AG04449 (cell line): ENCODE data around the gene LRRC43.
"Not testable (repeated sequence)": the region's sequence is repeated elsewhere in the genome, so short reads cannot be mapped to it uniquely, and the experiment has no call there.

ENCODE experiments used
- CTCF ChIA-PET: fragments of 350-600 bp; formaldehyde crosslinking; extraction: SDS; loops from one replicate; lab custom pipeline; 2021; ENCODE audit warnings: antibody characterized with exemption; lab: Yijun Ruan, JAX
- POLR2A ChIA-PET: fragments of 400-600, 350-600 bp; formaldehyde crosslinking; extraction: SDS; loops from one replicate; lab custom pipeline; 2020; ENCODE audit warnings: antibody characterized with exemption, inconsistent platforms; lab: Yijun Ruan, JAX
- DNase-seq: peaks from one replicate; pipeline ENCODE4 v3.0.0-alpha.2; 2010; ENCODE audit warnings: low read depth, low spot score
- H3K4me3 ChIP-seq: 2 replicates; pipeline ENCODE4 v1.5.1; 2011; ENCODE audit warnings: low read depth, mild to moderate bottlenecking, control low read depth, low read length
- TF ChIP-seq, protein P1 (sequence below): IDR thresholded peaks from one replicate; pipeline ENCODE4 v1.5.1; 2011; ENCODE audit warnings: mild to moderate bottlenecking, moderate library complexity, low read length, control low read depth, inconsistent platforms; ENCODE audit not compliant: insufficient read depth; ENCODE audit errors: missing control alignments

The LRRC43 gene

DNA sequence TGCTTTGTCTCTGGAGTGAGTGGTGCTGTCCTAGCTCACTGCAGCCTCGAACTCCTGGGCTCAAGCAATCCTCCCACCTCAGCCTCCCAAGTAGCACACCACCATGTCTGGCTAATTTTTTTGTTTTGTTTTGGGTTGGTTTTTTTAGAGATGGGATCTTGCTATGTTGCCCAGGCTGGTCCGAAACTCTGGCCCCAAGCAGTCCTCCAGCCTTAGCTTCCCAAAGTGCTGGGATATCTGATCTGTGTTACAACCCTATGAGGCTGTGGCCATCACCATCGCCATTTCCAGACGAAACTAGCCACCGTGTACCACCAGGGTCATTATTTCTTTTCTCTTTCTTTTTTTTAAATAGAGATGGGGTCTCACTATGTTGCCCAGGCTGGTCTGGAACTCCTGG lies 11.5 kb upstream of the LRRC43 start:
- ChIA-PET CTCF (interaction anchor here (1.0 kb wide), 1 partner anchor 12 kb away, joined by 3 read pairs; no protein-coding TSS in a partner anchor), POLR2A (no interaction called here)
- DNase-seq = no peak
- TF ChIP-seq, protein P1, sequence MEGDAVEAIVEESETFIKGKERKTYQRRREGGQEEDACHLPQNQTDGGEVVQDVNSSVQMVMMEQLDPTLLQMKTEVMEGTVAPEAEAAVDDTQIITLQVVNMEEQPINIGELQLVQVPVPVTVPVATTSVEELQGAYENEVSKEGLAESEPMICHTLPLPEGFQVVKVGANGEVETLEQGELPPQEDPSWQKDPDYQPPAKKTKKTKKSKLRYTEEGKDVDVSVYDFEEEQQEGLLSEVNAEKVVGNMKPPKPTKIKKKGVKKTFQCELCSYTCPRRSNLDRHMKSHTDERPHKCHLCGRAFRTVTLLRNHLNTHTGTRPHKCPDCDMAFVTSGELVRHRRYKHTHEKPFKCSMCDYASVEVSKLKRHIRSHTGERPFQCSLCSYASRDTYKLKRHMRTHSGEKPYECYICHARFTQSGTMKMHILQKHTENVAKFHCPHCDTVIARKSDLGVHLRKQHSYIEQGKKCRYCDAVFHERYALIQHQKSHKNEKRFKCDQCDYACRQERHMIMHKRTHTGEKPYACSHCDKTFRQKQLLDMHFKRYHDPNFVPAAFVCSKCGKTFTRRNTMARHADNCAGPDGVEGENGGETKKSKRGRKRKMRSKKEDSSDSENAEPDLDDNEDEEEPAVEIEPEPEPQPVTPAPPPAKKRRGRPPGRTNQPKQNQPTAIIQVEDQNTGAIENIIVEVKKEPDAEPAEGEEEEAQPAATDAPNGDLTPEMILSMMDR = no peak
- no peak overlapping the region for H3K4me3 ChIP-seq

DNA sequence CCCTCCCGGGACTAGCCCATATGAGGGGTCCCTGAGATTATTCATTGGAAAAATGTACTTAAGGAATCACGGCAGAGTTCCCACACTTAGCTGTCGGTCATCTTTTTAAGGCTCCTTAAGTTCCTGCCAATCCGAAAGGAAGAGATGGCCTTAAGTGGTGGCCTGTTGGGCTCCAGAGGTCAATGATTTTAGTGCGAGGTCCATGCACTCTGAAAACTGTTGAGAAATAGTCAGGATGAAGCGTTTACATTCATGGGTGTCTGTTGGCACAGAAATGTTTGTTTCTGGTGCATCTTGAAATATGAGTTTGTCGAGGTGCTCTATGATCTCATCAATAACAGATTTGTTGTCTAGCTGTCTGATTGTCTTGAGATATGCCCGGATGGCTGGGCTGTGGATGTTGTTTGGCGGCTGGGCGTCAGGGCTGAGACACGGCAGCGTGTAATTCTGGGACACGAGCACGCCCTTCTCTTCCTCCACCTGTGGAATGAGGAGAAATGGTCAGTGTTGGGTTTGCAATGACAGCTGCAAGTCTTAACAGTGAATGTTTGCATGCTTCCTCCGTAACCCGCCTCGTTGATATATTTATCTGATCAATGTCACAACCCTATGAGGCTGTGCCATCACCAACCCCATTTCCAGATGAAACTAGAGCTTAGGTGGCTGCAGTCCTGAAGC lies 10.5 kb upstream of the LRRC43 start:
- POLR2A ChIA-PET = no interaction called here

DNA sequence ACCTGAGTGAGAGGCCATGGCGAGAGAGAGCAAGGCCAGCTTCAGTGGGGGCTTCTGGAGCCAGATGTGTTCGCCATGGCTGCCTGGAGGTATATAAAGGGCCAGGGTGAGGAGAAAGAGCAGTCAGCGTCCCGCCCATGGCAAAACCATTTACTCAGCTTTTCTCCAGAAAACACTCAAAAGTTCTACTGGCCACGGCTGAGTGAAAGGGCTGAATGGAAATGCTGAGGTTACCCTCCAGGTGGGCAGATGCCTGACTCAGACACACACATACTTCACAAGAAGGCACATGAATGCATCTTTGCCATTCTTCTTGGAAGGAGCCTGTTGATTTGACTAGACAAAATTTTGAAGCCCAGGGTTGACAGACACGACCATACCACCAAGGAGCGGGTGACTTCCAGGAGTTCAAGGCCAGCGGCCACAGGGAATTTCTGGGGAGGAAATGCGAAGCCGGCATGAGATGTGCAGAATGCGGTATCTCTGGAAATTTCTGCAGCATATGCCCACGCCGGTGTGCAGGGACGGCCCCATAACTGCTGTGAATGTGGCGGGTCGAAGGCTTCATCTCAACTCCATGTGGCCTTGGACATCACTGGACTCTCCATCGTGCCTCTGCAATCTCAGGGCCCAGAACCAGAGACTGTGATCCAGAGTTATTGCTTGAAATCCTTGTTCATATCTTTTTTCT lies 8.6 kb upstream of the LRRC43 start, which contains the start of gene IL31:
Gene IL31, minus strand, starts transcription at position 67 of the 691 bp plus-strand sequence. Its CDS starts 49 bp downstream, at position 18.
- TF ChIP-seq, protein P1 = no peak
- H3K4me3 ChIP-seq = no peak within 1 kb of the TSS
- DNase-seq = no peak
- CTCF ChIA-PET = no interaction called here
- POLR2A ChIA-PET = no interaction called here

More for the DNA sequence above, 10.5 kb upstream of the LRRC43 start:
- DNase-seq = no peak
- TF ChIP-seq, protein P1 = no peak
- CTCF ChIA-PET = interaction anchor here (0.6 to 1.0 kb wide), 2 partner anchors 13 to 474 kb away, joined by 3 read pairs; no protein-coding TSS in a partner anchor
- H3K4me3 ChIP-seq = no peak overlapping the region

DNA sequence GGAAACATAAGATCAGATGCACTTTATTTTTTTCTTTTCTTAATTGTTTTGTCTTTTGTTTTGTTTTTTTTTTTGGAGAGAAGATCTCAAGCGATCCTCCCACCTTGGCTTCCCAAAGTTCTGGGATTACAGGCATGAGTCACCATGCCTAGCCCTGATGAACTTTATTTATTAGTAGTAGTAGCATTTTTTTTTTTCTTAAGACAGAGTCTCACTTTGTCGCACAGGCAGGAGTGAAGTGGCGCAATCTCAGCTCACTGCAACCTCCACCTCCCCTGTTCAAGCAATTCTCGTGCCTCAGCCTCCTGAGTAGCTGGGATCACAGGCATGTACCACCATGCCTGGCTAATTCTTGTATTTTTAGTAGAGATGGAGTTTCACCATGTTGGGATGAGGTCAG lies 6.5 kb upstream of the LRRC43 start:
- DNase-seq, POLR2A ChIA-PET, H3K4me3 ChIP-seq: not testable (repeated sequence)
- CTCF ChIA-PET = interaction anchor here (1.2 kb wide), 1 partner anchor 18 kb away, joined by 3 read pairs; no protein-coding TSS in a partner anchor

DNA sequence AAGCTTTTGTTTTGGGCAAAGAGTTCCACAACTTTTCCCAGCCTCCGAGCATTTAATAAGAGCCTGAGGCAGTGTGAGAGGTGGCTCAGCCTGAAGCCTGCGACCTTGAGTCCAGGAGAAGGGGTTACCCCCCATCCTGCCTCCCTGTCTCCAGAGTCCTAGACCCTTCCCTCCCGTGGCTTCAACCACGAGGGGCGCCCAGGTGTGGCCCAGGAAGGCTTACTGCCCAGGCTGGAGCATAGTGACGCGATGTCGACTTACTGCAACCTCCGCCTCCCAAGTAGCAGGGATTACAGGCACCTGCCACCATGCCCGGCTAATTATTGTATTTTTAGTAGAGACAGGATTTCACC lies 641 bp downstream of the LRRC43 start:
- POLR2A ChIA-PET = no interaction called here
- H3K4me3 ChIP-seq = peak overlapping the region; percentile 54

DNA sequence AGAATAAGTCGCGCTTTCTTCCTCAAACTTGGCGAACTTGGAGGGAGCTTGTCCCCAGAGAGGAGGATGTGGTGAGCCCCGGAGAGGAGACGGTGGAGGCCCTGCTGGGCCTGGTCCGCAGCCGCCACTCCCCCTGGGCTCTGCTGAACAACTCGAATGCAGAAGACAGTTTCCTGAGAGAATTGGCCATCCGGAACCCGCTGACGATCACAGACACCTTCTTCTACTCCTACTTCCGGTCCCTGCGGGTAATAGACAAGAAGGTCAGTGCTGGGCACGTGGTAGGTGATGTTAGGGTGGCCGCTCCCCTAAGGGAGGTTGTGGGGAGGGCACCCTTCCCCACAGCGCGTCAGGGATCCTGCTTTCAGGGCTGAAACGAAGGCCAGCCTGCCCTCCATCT lies 1.6 kb downstream of the LRRC43 start:
- TF ChIP-seq, protein P1 = no peak
- DNase-seq = no peak
- CTCF ChIA-PET = interaction anchor here (0.9 kb wide), 1 partner anchor 18 kb away, joined by 3 read pairs; no protein-coding TSS in a partner anchor
- no peak overlapping the region for H3K4me3 ChIP-seq
- POLR2A ChIA-PET = no interaction called here

More for the DNA sequence above, 641 bp downstream of the LRRC43 start:
- no peak for DNase-seq
- CTCF ChIA-PET = interaction anchor here (0.9 to 1.7 kb wide), 2 partner anchors 9 to 17 kb away, joined by 3 to 5 read pairs; no protein-coding TSS in a partner anchor
- TF ChIP-seq, protein P1 = no peak
